ENCODE results near the gene CEP85L.

CEP85L gene

GRCh38 chr6:118646977-118647376 lies 4.4 kb downstream of the CEP85L start:
- no peak for TF ChIP-seq TSHZ2 (CRISPR knock-in tag; IDR thresholded peaks at IDR 0.05)
- TF ChIP-seq ISL1 (CRISPR knock-in tag; IDR thresholded peaks at IDR 0.05): no peak
- no peak for TF ChIP-seq PPARA (CRISPR knock-in tag; IDR thresholded peaks at IDR 0.05; ENCODE audit: borderline replicate concordance)
- TF ChIP-seq RARB (CRISPR knock-in tag; IDR thresholded peaks at IDR 0.05): no peak
- no peak for TF ChIP-seq ZNF70 (CRISPR knock-in tag; IDR thresholded peaks at IDR 0.05)
- no peak for TF ChIP-seq TOX (CRISPR knock-in tag; IDR thresholded peaks at IDR 0.05; ENCODE audit: borderline replicate concordance)
- TF ChIP-seq CSRNP3 (CRISPR knock-in tag; IDR thresholded peaks at IDR 0.05): no peak
- no peak for TF ChIP-seq CSDC2 (CRISPR knock-in tag; IDR thresholded peaks at IDR 0.05)
- TF ChIP-seq GLIS3 (CRISPR knock-in tag; IDR thresholded peaks at IDR 0.05): no peak
- TF ChIP-seq TCF4 (CRISPR knock-in tag; IDR thresholded peaks at IDR 0.05; ENCODE audit: borderline replicate concordance): no peak
- ATAC-seq: no peak

- TF ChIP-seq GLIS3 (CRISPR knock-in tag; IDR thresholded peaks at IDR 0.05) (no peak), ZC3H10 (CRISPR knock-in tag; IDR thresholded peaks at IDR 0.05) (no peak), ESRRG (CRISPR knock-in tag; IDR thresholded peaks at IDR 0.05) (no peak), ZNF8 (CRISPR knock-in tag; IDR thresholded peaks at IDR 0.05) (no peak), SNAI2 (CRISPR knock-in tag; IDR thresholded peaks at IDR 0.05) (no peak), ZFP3 (CRISPR knock-in tag; IDR thresholded peaks at IDR 0.05) (no peak), ARNTL (CRISPR knock-in tag; IDR thresholded peaks at IDR 0.05; ENCODE audit: borderline replicate concordance, low read depth) (no peak), PATZ1 (CRISPR knock-in tag; IDR thresholded peaks at IDR 0.05; ENCODE audit: borderline replicate concordance) (no peak), ISL1 (CRISPR knock-in tag; IDR thresholded peaks at IDR 0.05) (no peak), TSHZ2 (CRISPR knock-in tag; IDR thresholded peaks at IDR 0.05) (no peak), TCF4 (CRISPR knock-in tag; IDR thresholded peaks at IDR 0.05; ENCODE audit: borderline replicate concordance) (no peak), BACH2 (CRISPR knock-in tag; IDR thresholded peaks at IDR 0.05; ENCODE audit: borderline replicate concordance) (no peak), RARB (CRISPR knock-in tag; IDR thresholded peaks at IDR 0.05) (no peak), CREB5 (CRISPR knock-in tag; IDR thresholded peaks at IDR 0.05; ENCODE audit: low read depth) (no peak), POU6F1 (CRISPR knock-in tag; IDR thresholded peaks at IDR 0.05; ENCODE audit: borderline replicate concordance, low read depth) (no peak), TOX (CRISPR knock-in tag; IDR thresholded peaks at IDR 0.05; ENCODE audit: borderline replicate concordance) (no peak), PPARA (CRISPR knock-in tag; IDR thresholded peaks at IDR 0.05; ENCODE audit: borderline replicate concordance) (no peak), CSDC2 (CRISPR knock-in tag; IDR thresholded peaks at IDR 0.05) (no peak)
- ATAC-seq: no peak
Measured at GRCh38 chr6:118645395-118645794, 6.0 kb downstream of the CEP85L start.
